GM12873 (cell line): ENCODE data around the gene CD81.

Source experiments
- TF ChIP-seq, protein P1 (sequence below): IDR thresholded peaks from 2 replicates; pipeline ENCODE4 v1.5.1; 2012; ENCODE audit warnings: low read depth, mild to moderate bottlenecking, moderate library complexity, low read length, control low read depth; ENCODE audit not compliant: insufficient read depth; ENCODE audit errors: missing control alignments

CD81 gene

DNA sequence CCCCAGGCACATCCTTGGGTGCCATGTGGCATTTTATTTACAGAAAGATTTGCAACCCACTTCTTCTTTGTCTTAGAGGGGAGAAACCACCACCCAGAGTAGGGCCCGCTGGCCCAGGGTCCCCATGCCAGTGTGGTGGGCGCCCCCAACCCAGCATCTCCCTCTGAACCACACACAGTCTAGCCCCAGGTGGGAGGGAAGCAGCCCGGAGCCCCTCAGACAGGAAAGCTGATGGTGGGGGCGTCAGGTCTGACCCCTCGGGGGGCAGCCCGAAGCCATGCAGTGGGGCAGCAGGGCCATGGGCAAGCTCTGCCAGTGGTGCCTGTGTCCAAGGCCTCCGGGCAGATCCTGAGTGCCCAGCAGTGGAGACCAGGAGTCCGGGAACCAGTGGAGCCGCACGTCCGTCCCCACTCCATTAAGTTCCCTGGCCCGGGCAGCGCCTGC, 55.5 kb downstream of the CD81 start:
- TF ChIP-seq, protein P1, sequence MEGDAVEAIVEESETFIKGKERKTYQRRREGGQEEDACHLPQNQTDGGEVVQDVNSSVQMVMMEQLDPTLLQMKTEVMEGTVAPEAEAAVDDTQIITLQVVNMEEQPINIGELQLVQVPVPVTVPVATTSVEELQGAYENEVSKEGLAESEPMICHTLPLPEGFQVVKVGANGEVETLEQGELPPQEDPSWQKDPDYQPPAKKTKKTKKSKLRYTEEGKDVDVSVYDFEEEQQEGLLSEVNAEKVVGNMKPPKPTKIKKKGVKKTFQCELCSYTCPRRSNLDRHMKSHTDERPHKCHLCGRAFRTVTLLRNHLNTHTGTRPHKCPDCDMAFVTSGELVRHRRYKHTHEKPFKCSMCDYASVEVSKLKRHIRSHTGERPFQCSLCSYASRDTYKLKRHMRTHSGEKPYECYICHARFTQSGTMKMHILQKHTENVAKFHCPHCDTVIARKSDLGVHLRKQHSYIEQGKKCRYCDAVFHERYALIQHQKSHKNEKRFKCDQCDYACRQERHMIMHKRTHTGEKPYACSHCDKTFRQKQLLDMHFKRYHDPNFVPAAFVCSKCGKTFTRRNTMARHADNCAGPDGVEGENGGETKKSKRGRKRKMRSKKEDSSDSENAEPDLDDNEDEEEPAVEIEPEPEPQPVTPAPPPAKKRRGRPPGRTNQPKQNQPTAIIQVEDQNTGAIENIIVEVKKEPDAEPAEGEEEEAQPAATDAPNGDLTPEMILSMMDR, result no peak

DNA sequence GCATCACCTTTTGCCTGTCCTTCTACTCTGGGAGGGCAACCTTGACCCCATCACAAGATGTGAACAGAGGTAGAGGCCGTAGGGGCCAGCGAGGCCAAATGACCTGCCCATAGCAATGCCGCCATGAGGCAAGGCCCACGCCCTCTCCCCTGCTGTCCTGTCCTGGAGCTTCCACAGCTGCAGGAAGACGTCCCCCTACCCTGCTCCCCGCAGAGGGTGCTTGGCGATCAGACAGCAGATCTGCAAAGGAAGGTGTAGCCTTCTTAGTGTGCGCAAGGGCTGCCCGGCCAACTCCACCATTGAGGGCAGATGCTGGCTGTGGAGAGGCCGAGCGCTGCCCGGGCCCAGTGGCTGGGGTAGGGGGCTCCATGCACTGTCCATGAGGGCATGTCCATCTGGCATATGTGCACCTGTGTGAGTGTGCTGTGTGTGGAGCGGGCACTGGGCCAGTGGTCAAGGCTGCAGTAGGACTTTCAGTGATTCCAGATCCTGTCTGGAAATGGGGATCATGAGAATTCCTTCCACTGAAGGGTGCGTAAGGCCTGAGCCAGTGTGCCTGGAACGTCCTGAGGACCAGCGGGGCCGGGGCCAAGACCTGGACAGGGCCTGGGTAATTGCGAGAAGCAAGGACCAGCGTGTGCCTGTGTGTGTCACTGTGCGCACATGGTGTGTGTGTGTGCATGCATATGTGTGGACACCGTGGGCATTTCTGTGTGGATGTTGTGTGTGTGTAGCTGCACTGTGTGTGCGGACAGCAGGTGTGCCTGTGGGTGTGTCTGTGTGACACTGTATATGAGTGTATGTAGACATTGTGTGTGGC, 56.2 kb downstream of the CD81 start:
- TF ChIP-seq, protein P1, result no peak

DNA sequence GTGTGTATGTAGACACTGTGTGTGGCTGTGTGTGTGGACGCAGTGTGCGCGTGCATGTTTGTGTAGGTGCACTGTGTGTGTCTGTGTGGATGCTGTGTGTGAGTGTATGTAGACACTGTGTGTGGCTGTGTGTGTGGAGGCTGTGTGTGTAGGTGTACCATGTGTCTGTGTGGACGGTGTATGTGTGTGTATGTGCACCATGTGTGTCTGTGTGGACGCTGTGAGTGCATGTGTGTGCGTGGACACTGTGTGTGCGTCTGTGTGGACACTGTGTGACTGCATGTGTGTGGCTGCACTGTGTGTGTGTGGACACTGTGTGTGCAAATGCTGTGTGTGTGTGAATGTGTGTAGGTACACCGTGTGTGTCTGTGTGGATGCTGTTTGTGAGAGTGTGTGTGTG, 56.9 kb downstream of the CD81 start:
- TF ChIP-seq, protein P1, result no peak

DNA sequence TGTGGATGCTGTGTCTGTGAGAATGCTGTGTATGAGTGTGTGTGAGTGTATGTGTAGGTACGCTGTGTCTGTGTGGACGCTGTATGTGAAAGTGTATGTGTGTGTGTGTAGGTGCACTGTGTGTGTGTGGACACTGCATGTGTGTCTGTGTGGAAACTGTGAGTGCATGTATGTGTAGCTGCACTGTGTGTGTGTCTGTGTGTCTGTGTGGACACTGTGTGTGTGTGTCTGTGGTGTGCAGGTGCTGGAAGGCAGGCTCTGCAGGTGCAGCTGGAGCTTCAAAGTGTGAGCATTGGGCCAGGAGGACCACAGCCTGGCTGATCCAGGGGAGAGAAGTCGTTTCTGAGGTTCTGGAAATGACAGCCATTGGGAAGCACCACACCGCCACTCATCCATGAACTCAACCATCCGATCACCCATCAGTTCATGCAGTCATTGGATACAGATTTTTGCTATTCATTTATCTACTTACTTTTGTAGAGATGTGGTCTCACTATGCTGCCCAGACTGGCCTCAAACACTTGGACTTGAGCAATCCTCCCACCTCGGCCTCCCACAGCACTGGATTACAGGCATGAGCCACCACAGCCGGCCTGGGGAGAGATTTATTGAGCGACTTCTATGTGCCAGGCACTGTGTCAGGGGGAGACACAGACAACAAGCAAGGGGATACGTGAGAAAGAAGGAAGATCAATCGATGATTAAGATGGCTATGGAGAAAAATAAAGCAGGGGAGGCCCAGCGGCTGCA, 57.6 kb downstream of the CD81 start:
- TF ChIP-seq, protein P1, result no peak

DNA sequence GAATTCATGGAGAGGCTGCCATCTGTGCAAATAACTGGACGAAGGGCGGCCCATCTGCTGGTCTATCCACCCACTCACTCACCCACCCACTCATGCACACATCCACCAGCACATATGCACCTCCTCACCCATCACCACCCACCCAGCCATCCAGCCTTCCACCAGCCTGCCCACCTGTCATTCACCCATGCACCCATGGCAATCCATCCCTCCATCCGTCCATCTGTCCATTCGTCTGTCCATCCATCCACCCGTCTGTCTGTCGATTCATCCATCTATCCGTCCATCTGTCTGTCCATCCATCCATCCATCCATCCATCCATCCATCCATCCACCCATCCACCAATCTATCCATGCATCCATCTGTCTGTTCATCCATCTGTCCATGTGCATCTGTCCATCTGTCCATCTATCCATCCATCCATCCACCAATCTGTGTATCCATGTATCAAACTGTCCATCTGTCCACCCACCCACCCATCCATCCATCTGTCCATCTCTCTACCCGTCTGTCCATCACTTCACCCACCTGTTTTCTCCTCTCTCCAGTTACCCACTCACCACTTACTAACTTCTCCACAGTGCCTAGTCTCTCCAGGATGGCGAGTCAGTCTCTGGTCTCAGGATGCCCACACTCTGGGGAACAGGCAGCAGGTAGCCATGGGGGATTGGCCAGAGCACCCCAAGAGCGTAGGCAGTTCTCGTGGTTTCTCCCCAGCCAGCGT, 58.3 kb downstream of the CD81 start:
- TF ChIP-seq, protein P1, result no peak

DNA sequence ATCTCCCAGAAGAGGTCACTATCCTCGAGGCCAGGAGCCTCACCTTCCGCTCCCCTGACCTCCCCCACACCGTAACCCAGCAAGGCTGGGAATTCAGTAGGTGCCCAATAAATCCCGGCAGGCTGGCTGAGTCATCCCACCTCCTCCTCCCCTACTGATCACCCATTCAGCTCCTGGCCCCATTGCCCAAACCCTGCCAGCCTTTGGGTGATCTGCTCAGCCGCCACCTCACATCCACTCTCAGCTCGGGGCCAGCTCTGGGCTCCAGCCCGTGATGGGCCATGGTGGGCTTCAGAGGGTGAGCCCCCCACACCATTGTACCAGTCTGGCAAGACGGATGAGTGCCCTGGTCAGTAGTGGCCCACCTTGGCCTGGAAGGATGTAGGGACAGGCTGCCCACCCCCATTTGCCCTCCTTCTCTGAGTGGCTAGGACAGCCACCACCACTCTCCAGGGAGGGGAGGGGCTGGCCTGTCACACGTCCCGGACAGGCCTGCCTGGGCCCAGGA, 59.0 kb downstream of the CD81 start:
- TF ChIP-seq, protein P1, result no peak

DNA sequence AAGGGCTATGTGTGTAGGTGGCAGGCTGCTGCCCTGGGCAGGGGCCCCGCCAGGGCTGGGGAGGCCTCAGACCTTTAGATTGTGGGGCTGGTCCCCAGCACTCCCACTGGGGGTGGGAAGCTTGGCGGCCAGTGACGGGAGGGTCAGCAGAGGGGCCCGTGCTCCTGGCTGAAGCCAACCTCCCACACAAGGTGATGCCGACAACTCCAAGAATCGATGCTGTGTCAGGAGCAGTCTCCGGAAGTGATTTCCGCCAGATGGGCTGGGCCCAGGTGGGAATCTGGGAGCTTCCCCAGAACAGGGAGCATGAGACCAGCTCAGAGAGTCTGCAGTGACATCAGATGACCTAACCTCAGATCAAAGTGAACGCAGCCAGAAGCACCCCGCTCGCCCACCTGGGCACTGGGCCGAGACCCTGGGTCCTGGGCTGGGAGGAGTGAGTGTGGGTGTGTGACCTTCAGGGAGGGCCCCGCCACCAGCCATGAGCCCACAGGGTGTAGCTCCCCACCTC, 59.5 kb downstream of the CD81 start:
- TF ChIP-seq, protein P1, result no peak
